NCI-H2171 treated with DMSO at 0.1 percent for 48 hours (cell line): ENCODE measurements around the gene KLHL41.
"Not testable (repeated sequence)": the region's sequence is repeated elsewhere in the genome, so short reads cannot be mapped to it uniquely, and the experiment has no call there.

ENCODE experiments used
- DNase-seq: peaks from one replicate; lab custom pipeline; 2025; lab: John Stamatoyannopoulos, UW

Gene KLHL41

GRCh38 chr2:169510496-169510895, 994 bp downstream of the KLHL41 start:
- no peak for DNase-seq

DNA sequence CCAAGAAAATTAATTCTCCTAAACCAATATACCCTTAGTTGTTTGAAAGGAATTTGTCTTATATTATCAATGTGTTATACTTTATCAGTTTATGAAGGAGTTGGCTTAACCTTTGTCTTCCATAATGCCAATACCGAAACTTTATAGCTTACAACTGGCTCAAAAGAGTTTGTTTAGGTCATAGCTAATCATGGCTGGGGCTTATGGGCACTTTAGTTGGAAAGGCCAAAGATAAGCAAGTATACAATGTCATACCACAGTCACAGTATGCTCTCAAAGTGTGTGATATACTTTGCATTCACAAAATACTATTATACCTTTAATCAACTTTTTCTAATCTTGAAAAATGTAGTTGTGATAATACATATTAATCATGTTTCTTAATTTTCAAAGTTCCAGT, 2.3 kb downstream of the KLHL41 start:
- no peak for DNase-seq

DNA sequence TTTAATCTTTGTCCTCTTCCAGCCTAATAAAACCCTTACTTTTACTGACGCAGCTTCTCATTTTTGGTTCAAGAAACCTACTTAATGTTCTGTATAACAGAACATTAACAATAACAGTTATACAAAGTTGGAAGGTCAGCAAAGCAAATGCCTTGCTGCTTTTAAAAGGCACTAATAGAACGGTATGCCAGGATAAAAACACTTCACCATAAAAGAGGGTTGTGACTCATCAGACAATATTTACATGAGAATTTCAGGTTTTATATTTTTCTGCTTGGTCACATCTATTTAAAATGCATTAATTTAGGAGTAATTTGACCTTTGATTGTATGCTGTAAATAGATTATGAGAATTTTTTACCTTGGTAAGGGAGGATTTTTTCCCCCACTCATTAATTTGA, 3.0 kb downstream of the KLHL41 start:
- no peak for DNase-seq

GRCh38 chr2:169513094-169513493, 3.6 kb downstream of the KLHL41 start:
- DNase-seq: no peak

DNA sequence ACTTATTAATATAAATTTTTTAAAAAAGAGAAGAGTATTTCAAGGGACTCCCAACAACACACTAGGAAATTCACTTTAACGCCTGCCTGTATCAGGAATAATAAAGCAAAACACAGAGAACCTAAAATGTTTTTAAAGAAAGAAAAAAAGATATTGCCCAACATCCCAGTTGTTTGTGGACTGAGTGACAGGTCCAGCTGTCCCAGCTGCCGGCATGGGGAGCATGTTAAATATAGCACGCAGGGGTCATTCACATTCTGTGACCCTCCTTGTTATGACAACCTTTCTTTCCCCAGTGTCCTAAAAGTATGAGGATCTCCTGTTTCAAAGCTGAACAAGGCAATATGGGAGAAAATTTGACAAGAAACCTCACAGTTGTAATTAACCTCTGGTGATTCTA, 4.4 kb downstream of the KLHL41 start:
- DNase-seq: no peak

DNA sequence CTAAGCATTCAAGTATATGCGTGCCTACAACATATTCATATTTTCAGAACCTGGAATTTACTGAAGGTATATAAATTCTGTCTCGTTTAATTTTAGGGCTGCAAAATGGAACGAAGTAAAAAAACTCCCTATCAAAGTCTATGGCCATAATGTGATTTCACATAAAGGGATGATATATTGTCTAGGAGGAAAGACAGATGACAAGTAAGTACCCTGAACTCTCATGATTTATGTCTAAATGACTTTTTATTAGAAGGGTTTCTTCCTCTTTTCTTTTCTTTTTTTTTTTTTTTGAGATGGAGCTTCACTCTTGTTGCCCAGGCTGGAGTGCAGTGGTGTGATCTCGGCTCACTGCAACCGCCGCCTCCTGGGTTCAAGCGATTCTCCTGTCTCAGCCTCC, 5.3 kb downstream of the KLHL41 start:
- not testable (repeated sequence) for DNase-seq

DNA sequence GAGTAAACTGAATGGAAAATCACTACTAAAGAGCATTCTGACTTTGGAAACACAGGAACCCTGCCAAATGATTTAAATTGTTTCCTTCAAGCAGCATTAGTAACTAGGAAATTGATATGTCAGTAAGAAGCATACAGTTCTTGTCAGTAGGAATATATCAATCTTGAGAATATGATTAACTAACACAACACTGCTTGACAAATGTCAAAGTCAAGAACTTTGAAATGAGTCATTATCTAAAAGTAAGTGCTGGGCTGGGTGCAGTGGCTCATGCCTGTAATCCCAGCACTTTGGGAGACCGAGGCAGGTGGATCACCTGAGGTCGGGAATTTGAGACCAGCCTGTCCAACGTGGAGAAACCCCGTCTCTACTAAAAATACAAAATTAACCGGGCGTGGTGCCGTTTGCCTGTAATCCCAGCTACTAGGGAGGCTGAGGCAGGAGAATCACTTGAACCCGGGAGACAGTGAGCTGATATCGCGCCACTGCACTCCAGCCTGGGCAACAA, 7.0 kb downstream of the KLHL41 start:
- not testable (repeated sequence) for DNase-seq

GRCh38 chr2:169520896-169521295, 11.4 kb downstream of the KLHL41 start:
- DNase-seq: no peak

DNA sequence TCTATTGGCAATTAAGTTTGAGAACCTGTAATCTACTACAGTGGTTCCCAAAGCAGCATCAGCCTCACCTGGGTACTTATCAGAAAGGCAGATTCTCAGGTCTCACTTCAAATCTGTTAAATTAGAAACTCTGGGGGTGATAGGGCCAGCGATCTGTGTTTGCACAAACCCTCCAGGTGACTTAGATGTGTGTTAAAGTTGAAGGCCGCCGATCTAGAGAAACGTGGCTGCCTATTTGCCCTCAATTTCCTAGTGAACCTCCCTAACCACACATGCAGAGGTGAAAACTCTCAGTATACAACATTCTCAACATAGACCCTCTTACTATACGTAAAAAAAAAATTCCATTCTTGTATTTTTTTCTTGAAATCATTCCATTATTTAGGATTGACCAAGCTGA, 14.2 kb downstream of the KLHL41 start:
- no peak for DNase-seq

DNA sequence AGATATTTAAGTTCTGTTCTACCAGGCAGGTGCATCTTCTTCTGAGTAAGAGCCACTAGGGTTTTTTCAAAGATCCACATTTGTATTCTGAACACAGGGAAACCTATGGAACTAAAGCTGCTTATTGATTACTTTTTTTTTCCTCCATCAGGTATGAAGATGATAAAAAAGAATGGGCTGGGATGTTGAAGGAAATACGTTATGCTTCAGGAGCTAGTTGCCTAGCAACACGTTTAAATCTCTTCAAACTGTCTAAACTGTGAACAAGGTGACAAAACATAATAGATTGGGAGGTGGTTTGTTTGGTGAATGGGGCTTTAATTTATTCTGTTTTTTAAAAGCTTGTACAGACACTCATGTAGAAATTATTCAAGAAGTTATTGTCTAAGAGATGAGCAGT, 15.9 kb downstream of the KLHL41 start:
- DNase-seq: no peak

DNA sequence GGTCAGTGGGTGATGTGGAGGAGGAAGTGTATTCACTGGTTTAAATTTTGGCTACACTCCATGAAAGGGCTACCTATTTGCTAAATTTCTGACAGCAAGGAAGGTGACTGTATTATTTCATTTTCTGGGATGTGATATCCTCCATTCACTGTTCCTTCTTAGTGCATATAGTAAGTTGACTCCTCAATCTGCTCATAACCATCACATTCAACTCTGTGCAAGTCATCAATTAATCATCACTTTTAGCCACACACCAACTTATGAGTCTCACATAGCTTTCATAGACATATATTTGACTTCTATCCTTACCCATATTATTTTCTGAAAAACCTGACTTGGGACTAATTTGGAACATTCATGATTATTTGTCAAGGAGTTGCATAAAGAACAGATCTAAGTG, 16.9 kb downstream of the KLHL41 start:
- DNase-seq: no peak

GRCh38 chr2:169528271-169528701, 18.8 kb downstream of the KLHL41 start:
- DNase-seq: peak; percentile 59

DNA sequence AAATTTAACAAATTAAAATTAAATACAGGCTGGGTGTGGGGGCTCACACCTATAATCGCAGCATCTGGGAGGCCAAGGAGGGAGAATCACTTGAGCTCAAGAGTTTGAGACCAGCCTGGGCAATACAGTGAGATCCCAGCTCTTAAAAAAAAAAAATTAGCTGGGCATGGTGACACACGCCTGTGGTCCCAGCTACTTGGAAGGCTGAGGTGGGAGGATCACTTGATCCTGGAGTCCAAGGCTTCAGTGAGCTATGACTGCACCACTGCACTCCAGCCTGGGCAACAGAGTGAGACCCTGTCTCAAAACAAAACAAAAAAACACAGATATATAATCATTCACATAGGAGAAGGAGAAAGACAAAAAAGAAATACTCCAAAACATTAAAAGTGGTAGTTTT, 30.0 kb downstream of the KLHL41 start:
- not testable (repeated sequence) for DNase-seq

DNA sequence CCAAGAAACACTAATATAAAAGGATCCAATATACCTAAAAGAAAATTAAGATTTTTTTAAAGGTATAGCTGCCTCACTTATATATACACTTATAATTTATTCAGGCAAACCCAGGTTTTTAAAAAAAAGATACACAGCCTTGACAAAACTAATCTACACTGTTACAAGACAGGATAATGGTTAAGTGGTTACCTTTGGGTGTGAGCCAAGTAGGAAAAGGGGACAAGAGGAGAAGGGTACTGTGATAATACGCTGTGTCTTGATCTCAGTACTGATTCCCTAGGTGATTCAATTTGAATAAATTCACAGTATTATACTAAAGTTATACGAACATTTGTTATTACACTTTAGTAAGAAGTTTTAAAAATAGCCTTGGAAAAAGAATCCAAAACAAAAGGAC, 30.6 kb downstream of the KLHL41 start:
- no peak for DNase-seq

GRCh38 chr2:169542433-169542832, 32.9 kb downstream of the KLHL41 start:
- no peak for DNase-seq

GRCh38 chr2:169546756-169547155, 37.3 kb downstream of the KLHL41 start:
- no peak for DNase-seq

DNA sequence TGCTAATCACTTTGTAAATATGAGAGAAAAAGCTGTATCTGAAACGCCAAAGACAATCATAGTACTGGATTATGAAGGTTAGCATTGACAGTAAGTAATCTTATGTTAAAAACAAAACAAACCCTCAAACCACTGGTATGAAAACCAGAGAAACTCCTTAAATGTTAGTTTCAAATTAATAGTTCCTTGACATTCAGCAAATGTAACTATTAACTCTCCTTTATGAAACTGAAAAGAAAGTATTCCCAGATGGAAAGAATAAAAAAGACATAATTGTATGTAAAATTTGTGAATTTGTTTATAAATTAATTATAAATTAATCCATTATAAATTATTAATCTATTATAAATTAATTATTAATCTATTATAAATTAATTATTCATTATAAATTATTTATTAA, 51.9 kb downstream of the KLHL41 start:
- no peak for DNase-seq

DNA sequence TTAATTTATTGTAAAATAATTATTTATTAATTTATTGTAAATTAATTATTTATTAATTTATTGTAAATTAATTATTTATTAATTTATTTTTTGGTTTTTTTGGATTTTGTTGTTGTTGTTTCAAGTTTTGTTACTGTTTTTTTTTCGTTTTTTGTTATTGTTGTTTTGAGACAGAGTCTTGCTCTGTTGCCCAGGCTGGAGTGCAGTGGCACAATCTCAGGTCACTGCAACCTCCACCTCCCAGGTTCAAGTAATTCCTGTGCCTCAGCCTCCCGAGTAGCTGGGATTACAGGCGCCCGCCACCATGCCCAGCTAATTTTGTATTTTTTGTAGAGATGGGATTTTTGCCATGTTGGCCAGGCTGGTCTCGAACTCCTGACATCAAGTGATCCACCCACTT, 52.6 kb downstream of the KLHL41 start:
- DNase-seq: not testable (repeated sequence)

DNA sequence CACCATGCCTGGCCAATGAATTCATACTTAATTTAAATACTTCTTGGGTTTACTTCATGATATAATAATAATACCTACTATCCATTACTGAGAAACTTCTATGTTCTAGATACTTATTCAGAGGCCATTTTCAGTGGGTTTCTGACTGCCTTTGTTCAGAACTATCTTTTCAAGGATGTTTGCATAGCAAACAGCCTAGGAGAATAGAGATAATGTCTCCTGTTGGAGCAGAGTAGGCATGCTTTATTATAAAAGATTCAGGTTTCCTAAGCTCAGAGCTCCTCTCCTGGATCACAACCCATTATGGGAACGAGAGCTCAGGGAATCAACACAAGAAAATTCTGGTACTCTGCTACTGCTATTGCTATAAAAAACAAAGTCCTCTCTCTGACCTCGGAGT, 53.0 kb downstream of the KLHL41 start:
- no peak for DNase-seq

- DNase-seq: no peak
These were observed 56.2 kb downstream of the KLHL41 start for GRCh38 chr2:169565686-169566085.

DNA sequence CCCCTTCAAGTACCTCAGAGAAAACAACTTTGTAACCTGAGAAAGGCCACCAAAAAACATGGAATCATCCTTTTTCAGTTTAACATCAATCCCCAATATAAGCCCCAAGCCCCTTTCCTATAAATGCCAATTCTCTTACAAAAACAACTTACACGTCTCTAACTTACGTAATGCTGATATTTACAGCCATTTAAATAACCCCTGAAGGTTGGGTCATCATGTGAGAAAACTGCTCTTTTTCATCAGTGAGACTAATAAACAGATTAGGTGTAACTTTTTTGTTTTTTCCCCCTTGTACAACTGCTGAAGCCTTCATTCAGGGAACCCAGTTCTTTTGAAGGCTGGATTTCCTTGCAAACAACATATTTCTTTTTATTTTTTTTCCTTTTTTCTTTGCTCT, 60.4 kb downstream of the KLHL41 start:
- DNase-seq: no peak

GRCh38 chr2:169570752-169571151, 61.2 kb downstream of the KLHL41 start:
- DNase-seq: not testable (repeated sequence)

- DNase-seq: no peak
These were observed 62.1 kb downstream of the KLHL41 start for GRCh38 chr2:169571571-169571970.

- DNase-seq: no peak
These were observed 62.7 kb downstream of the KLHL41 start for GRCh38 chr2:169572189-169572588.

- DNase-seq: no peak
These were observed 63.3 kb downstream of the KLHL41 start for GRCh38 chr2:169572821-169573159.
